ENCODE results near the gene OR10P1. TPM values are rescaled to one million over a fixed set of nuclear protein-coding genes. Genes with fewer than 3 reads are reported as not detected.

The OR10P1 gene
- total RNA-seq, 1 donor, result not detected

DNA sequence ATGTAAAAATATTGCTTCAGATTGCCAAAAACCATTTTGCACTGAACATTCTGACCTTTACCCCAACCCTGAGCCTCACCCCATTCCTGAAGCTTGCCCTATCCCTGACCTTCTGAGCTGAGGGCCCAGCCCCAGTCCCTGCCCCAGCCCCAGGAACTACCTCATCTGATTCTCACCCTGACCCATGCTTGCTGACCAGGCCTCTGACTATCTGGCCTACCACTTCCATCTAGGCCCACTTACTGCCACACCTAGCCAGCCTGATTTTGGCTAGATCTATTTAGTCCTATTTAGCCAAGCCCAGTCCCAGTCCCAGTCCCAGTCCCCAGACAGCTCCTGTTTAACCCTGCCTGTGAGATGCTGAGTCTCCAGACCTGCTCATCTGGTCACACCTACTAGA lies 33.6 kb downstream of the OR10P1 start:
- Histone ChIP-seq H3K36me3 (ENCODE audit: insufficient read depth, low read length) (no peaks in the 10 kb centered on the region), H3K4me1 (ENCODE audit: insufficient read depth, low read length) (no peaks in the 10 kb centered on the region), H3K9me3 (ENCODE audit: low read depth, low read length) (no peaks in the 10 kb centered on the region), H3K4me3 (ENCODE audit: insufficient read depth, low read length) (no peak overlapping the region), H4K20me1 (ENCODE audit: insufficient read depth, low read length) (no peaks in the 10 kb centered on the region), H3K79me2 (ENCODE audit: insufficient read depth, low read length) (no peaks in the 10 kb centered on the region), H3K27ac (ENCODE audit: low read depth, low read length) (no peak overlapping the region), H3K4me2 (ENCODE audit: insufficient read depth, low read length) (no peak overlapping the region), H2AFZ (ENCODE audit: low read length) (no peak overlapping the region), H3K27me3 (ENCODE audit: insufficient read depth, low read length) (peaks cover 6% of the 10 kb centered on the region)
- TF ChIP-seq, protein P1, sequence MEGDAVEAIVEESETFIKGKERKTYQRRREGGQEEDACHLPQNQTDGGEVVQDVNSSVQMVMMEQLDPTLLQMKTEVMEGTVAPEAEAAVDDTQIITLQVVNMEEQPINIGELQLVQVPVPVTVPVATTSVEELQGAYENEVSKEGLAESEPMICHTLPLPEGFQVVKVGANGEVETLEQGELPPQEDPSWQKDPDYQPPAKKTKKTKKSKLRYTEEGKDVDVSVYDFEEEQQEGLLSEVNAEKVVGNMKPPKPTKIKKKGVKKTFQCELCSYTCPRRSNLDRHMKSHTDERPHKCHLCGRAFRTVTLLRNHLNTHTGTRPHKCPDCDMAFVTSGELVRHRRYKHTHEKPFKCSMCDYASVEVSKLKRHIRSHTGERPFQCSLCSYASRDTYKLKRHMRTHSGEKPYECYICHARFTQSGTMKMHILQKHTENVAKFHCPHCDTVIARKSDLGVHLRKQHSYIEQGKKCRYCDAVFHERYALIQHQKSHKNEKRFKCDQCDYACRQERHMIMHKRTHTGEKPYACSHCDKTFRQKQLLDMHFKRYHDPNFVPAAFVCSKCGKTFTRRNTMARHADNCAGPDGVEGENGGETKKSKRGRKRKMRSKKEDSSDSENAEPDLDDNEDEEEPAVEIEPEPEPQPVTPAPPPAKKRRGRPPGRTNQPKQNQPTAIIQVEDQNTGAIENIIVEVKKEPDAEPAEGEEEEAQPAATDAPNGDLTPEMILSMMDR (IDR thresholded peaks at IDR 0.05; ENCODE audit: extremely low read depth, low read depth, low read length), result no peak
- no peak for DNase-seq (ENCODE audit: insufficient read length, low spot score, missing footprints)

DNA sequence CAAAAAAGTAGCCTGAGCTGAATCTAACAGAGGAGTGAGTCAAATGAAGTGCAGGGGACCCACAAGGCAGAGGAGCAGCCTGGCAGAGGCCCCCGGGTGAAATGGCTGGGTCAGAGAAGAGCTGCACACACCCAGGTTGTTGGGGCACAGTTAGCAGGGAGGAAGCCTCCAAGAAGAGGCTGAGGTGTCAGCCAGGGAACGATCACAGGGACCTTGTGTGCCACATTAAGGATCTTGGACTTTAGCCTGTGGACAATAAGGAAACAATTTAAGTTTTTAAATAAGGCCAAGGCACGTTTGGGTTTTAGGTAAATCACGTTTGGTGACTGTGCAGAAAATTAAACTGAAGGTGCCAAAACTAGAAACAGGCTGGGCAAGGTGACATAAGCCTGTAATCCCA lies 35.1 kb downstream of the OR10P1 start:
- H3K27me3 ChIP-seq (ENCODE audit: insufficient read depth, low read length), result peaks cover 6% of the 10 kb centered on the region
- TF ChIP-seq, protein P1 (IDR thresholded peaks at IDR 0.05; ENCODE audit: extremely low read depth, low read depth, low read length), result no peak
- H3K9me3 ChIP-seq (ENCODE audit: low read depth, low read length), result no peaks in the 10 kb centered on the region
- H4K20me1 ChIP-seq (ENCODE audit: insufficient read depth, low read length), result no peaks in the 10 kb centered on the region
- no peak overlapping the region for H3K4me2 ChIP-seq (ENCODE audit: insufficient read depth, low read length)
- H3K27ac ChIP-seq (ENCODE audit: low read depth, low read length), result no peak overlapping the region
- no peak overlapping the region for H2AFZ ChIP-seq (ENCODE audit: low read length)
- H3K4me1 ChIP-seq (ENCODE audit: insufficient read depth, low read length), result no peaks in the 10 kb centered on the region
- DNase-seq (ENCODE audit: insufficient read length, low spot score, missing footprints), result no peak
- H3K4me3 ChIP-seq (ENCODE audit: insufficient read depth, low read length), result no peak overlapping the region
- H3K79me2 ChIP-seq (ENCODE audit: insufficient read depth, low read length), result no peaks in the 10 kb centered on the region
- no peaks in the 10 kb centered on the region for H3K36me3 ChIP-seq (ENCODE audit: insufficient read depth, low read length)

DNA sequence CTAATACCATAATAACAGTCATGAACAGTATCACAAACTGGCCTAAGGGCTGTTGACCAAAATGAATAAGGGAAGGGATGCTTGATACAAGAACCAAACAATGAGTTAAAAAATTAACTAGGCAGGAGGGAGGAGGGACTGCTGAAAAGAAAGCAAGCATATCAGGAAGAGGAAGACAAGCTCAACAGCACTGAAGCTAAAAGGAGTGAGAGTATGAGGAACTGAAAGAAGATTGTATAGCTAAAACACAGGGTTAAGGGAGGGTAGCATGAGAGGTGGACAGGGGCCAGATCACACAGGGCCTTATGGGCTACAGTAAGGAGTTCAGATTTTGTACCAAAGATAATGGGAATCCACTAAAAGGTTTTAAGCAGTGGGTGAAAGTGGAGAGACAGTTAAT lies 36.9 kb downstream of the OR10P1 start:
- DNase-seq (ENCODE audit: insufficient read length, low spot score, missing footprints), result peak; percentile 60
- no peaks in the 10 kb centered on the region for H3K79me2 ChIP-seq (ENCODE audit: insufficient read depth, low read length)
- H3K36me3 ChIP-seq (ENCODE audit: insufficient read depth, low read length), result no peaks in the 10 kb centered on the region

DNA sequence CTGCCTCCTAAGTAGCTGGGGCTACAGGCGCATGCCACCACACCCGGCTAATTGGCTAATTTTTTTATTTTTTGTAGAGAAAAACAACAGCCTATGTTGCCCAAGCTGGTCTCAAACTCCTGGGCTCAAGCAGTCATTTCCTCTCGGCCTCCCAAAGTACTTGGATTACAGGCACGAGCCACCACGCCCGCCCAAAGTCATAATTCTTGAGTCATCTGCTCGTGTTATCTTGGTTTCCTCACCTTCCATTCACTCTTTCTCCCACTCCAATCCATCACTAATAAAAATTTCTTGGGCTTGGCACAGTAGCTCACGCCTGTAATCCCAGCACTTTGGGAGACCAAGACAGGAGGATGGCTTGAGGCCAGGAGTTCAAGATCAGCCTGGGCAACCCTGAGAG lies 39.0 kb downstream of the OR10P1 start:
- Histone ChIP-seq H3K27me3 (ENCODE audit: insufficient read depth, low read length) (peaks cover 6% of the 10 kb centered on the region), H3K36me3 (ENCODE audit: insufficient read depth, low read length) (no peaks in the 10 kb centered on the region), H2AFZ (ENCODE audit: low read length) (no peak overlapping the region), H3K4me3 (ENCODE audit: insufficient read depth, low read length) (no peak overlapping the region), H4K20me1 (ENCODE audit: insufficient read depth, low read length) (no peaks in the 10 kb centered on the region), H3K4me2 (ENCODE audit: insufficient read depth, low read length) (no peak overlapping the region), H3K9me3 (ENCODE audit: low read depth, low read length) (no peaks in the 10 kb centered on the region), H3K79me2 (ENCODE audit: insufficient read depth, low read length) (no peaks in the 10 kb centered on the region), H3K4me1 (ENCODE audit: insufficient read depth, low read length) (no peaks in the 10 kb centered on the region), H3K27ac (ENCODE audit: low read depth, low read length) (no peak overlapping the region)
- TF ChIP-seq, protein P1 (IDR thresholded peaks at IDR 0.05; ENCODE audit: extremely low read depth, low read depth, low read length), result no peak
- no peak for DNase-seq (ENCODE audit: insufficient read length, low spot score, missing footprints)

More for the DNA sequence above, 36.9 kb downstream of the OR10P1 start:
- H3K4me1 ChIP-seq (ENCODE audit: insufficient read depth, low read length), result no peaks in the 10 kb centered on the region
- TF ChIP-seq, protein P1 (IDR thresholded peaks at IDR 0.05; ENCODE audit: extremely low read depth, low read depth, low read length), result no peak
- H3K9me3 ChIP-seq (ENCODE audit: low read depth, low read length), result no peaks in the 10 kb centered on the region
- H3K4me3 ChIP-seq (ENCODE audit: insufficient read depth, low read length), result no peak overlapping the region
- peaks cover 6% of the 10 kb centered on the region for H3K27me3 ChIP-seq (ENCODE audit: insufficient read depth, low read length)
- no peak overlapping the region for H2AFZ ChIP-seq (ENCODE audit: low read length)
- no peaks in the 10 kb centered on the region for H4K20me1 ChIP-seq (ENCODE audit: insufficient read depth, low read length)
- no peak overlapping the region for H3K4me2 ChIP-seq (ENCODE audit: insufficient read depth, low read length)
- H3K27ac ChIP-seq (ENCODE audit: low read depth, low read length), result no peak overlapping the region

All from osteoblast (primary cell).